ENCODE data around the gene PITPNB. TPM values are rescaled to one million over a fixed set of nuclear protein-coding genes. Genes with fewer than 3 reads are reported as not detected.

PITPNB gene
- total RNA-seq, 1 experiment from 2014 or later = 17.5 TPM

- Histone ChIP-seq H3K9me3 (no peaks in the 10 kb centered on the region), H3K27me3 (no peaks in the 10 kb centered on the region), H3K4me3 (no peak overlapping the region), H3K36me3 (no peaks in the 10 kb centered on the region)
- no peak for DNase-seq
Observed at GRCh38 chr22:27808451-27809225, 110.4 kb downstream of the PITPNB start.

GRCh38 chr22:27805841-27806240 is 113.2 kb downstream of the PITPNB start:
- H3K4me3 ChIP-seq = no peak overlapping the region
- no peaks in the 10 kb centered on the region for H3K27me3 ChIP-seq
- no peak for DNase-seq
- H3K36me3 ChIP-seq = no peaks in the 10 kb centered on the region
- no peaks in the 10 kb centered on the region for H3K9me3 ChIP-seq

- Histone ChIP-seq H3K9me3 (no peaks in the 10 kb centered on the region), H3K36me3 (no peaks in the 10 kb centered on the region), H3K4me3 (no peak overlapping the region), H3K27me3 (no peaks in the 10 kb centered on the region)
- DNase-seq = peak; percentile 44
Observed at GRCh38 chr22:27804470-27805297, 114.4 kb downstream of the PITPNB start.

DNA sequence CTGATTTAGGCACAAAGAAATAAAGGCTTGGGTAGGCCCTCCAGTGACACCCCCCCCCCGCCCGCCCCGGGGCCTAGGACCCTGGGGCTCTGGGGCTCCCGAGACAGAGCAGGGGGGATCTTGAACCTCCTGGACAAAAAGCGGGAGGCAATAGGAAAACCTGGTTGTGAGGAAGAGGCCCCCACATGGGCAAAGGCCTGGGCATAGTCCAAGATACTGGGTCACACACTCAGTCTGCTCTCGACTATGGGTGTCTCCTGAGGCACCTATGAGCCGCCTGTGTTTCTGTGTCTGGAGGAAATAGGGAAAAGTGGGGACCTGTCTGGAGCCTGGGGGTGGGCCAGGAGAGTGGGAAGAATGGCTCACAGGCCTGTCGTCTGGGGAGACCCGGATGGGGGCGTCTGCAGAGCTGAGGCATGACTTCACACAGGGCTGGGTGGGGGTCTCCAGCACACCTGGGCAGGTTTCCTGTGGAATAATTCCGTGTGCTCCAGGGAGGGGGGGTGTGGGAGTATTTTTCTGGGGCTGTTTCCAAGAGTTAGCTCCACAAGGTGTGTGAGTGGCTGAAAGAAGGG is 115.1 kb downstream of the PITPNB start:
- H3K9me3 ChIP-seq = no peaks in the 10 kb centered on the region
- no peaks in the 10 kb centered on the region for H3K36me3 ChIP-seq
- no peak for DNase-seq
- no peaks in the 10 kb centered on the region for H3K27me3 ChIP-seq
- no peak overlapping the region for H3K4me3 ChIP-seq

- no peaks in the 10 kb centered on the region for H3K36me3 ChIP-seq
- DNase-seq = no peak
- no peaks in the 10 kb centered on the region for H3K27me3 ChIP-seq
- H3K4me3 ChIP-seq = peak overlapping the region; percentile 68
- no peaks in the 10 kb centered on the region for H3K9me3 ChIP-seq
Observed at GRCh38 chr22:27802346-27803073, 116.5 kb downstream of the PITPNB start.

Other genes with a start within 250 kb of the PITPNB start
- 1.4 and 1.9 TPM in 2 replicates for gene MN1, start 117.5 kb downstream of the PITPNB start, total RNA-seq (2014; rRNA removed; shearing (Covaris generic); ENCODE audit: low replicate concordance)

All from MG63 (cell line).